SU-DHL-6 (cell line): Measurements from ENCODE around the gene CNTNAP5.

Experiments used
- CTCF ChIP-seq: fragments of 200-600 bp; sonication (generic); IDR thresholded peaks from one replicate; pipeline ENCODE4 v1.5.1; 2017; ENCODE audit warnings: antibody characterized with exemption, mild to moderate bottlenecking, low read length, moderate library complexity; ENCODE audit not compliant: insufficient read depth, poor library complexity, severe bottlenecking
- EZH2phosphoT487 ChIP-seq: fragments of 200-600 bp; sonication (generic), shearing (Covaris generic); conservative IDR thresholded peaks from 2 replicates; pipeline ENCODE4 v1.6.1; 2018; ENCODE audit warnings: mild to moderate bottlenecking, antibody characterized with exemption, low read length, moderate library complexity, mixed read lengths

- TF ChIP-seq CTCF (no peak), EZH2phosphoT487 (no peak)
Measured at GRCh38 chr2:124580263-124580662, 555.2 kb downstream of the CNTNAP5 start.
